A673 (cell line): ENCODE measurements around the gene PCDHB14. TPM values are rescaled to one million over a fixed set of nuclear protein-coding genes. Genes with fewer than 3 reads are reported as not detected.
"Not testable (repeated sequence)": the region's sequence is repeated elsewhere in the genome, so short reads cannot be mapped to it uniquely, and the experiment has no call there.

Experiments
- BruUV-seq: library from RNA; stranded (reverse); fragments of 400-500 nt; replicated peaks from 2 replicates; lab custom pipeline; 2021; lab: Mats Ljungman, UMichigan
- CTCF ChIA-PET: fragments of 300-600 bp; sonication (Branson Sonifier 250); formaldehyde crosslinking; loops from one replicate; lab custom pipeline; 2022; ENCODE audit warnings: antibody characterized with exemption; lab: Charles Lee
- POLR2A ChIA-PET: fragments of 300-600 bp; sonication (Branson Sonifier 250); formaldehyde crosslinking; loops from one replicate; lab custom pipeline; 2022; ENCODE audit warnings: antibody characterized with exemption; ENCODE audit not compliant: low non-redundant PET; lab: Charles Lee
- DNase-seq: peaks from one replicate; pipeline ENCODE4 v3.0.0-alpha.2; 2015; ENCODE audit warnings: low spot score
- H3K27ac ChIP-seq: fragments of 200-600 bp; sonication (generic); 2 replicates; pipeline ENCODE4 v1.5.1; 2016; ENCODE audit warnings: mixed run types, low read depth, mild to moderate bottlenecking, mixed read lengths, antibody characterized with exemption, low read length; ENCODE audit not compliant: poor library complexity, severe bottlenecking
- H3K27me3 ChIP-seq: fragments of 200-600 bp; sonication (generic); replicated peaks from 2 replicates; pipeline ENCODE4 v1.6.1; 2017; ENCODE audit warnings: mixed run types, low read depth, mild to moderate bottlenecking, mixed read lengths, antibody characterized with exemption, low read length; ENCODE audit not compliant: insufficient read depth, poor library complexity
- H3K36me3 ChIP-seq: fragments of 200-600 bp; sonication (generic); 2 replicates; pipeline ENCODE4 v1.6.1; 2016; ENCODE audit warnings: mixed run types, mild to moderate bottlenecking, mixed read lengths, antibody characterized with exemption, low read length; ENCODE audit not compliant: insufficient read depth, poor library complexity, severe bottlenecking
- H3K4me1 ChIP-seq: fragments of 200-600 bp; sonication (generic); 2 replicates; pipeline ENCODE4 v1.6.1; 2017; ENCODE audit warnings: mixed run types, mild to moderate bottlenecking, mixed read lengths, antibody characterized with exemption, low read length; ENCODE audit not compliant: insufficient read depth, poor library complexity, severe bottlenecking
- H3K4me3 ChIP-seq: fragments of 200-600 bp; sonication (generic); 2 replicates; pipeline ENCODE4 v1.5.1; 2016; ENCODE audit warnings: low read depth, mixed run types, mild to moderate bottlenecking, mixed read lengths, low read length; ENCODE audit not compliant: poor library complexity, severe bottlenecking
- H3K9me3 ChIP-seq: fragments of 200-600 bp; sonication (generic); 2 replicates; pipeline ENCODE4 v1.6.1; 2016; ENCODE audit warnings: mixed run types, low read depth, mild to moderate bottlenecking, mixed read lengths, antibody characterized with exemption, low read length; ENCODE audit not compliant: poor library complexity, severe bottlenecking
- EZH2 ChIP-seq: fragments of 200-600 bp; sonication (generic); IDR thresholded peaks from 2 replicates; pipeline ENCODE4 v1.6.1; 2017; ENCODE audit warnings: borderline replicate concordance, low read depth, mild to moderate bottlenecking, mixed read lengths, antibody characterized with exemption, low read length; ENCODE audit not compliant: poor library complexity, severe bottlenecking
- intact Hi-C: fragments of 100-400 bp; cut with micrococcal nuclease; formaldehyde crosslinking; loops from one replicate; pipeline ENCODE4 v1.10.0; 2022; ENCODE audit not compliant: unreplicated experiment
- total RNA-seq: library from RNA; stranded (reverse); gene quantifications from 2 replicates; pipeline ENCODE4 v1.2.3, GENCODE V29; 2021
- TF ChIP-seq, protein P1 (sequence below): fragments of 300-800, 200-600 bp; sonication (generic); conservative IDR thresholded peaks from 2 replicates; pipeline ENCODE4 v1.5.1; 2017; ENCODE audit warnings: low read depth, mild to moderate bottlenecking, antibody characterized with exemption, low read length, moderate library complexity, mixed read lengths

PCDHB14 gene
- total RNA-seq, 1 experiment from 2014 or later: 7.4 TPM

DNA sequence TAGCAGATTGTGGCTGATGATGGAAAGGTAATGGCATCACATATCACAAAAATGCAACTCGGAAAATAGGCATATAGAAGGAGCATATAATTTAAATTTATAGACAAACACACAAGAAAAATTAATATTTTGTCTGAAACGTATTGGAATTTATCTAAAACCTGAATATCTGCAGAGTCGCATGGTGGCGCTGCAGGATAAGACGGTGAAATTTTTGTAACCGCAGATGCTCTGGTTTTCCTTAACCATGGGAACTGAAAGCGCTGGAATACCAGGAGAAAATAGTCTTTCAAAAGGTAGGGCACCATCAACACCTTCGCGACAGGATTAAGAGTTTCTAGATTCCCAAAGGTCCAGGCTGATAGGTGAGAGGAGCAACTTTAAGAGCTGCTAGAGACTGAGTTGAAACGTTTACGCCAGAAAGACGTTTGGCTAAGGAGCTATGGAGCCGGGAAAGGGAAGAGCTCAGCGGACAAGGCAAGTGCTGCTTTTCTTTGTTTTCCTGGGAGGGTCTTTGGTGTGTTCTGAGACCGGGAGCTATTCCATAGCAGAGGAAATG lies 11.0 kb downstream of the PCDHB14 start:
- Histone ChIP-seq H3K4me1 (no peaks in the 10 kb centered on the region), H3K4me3 (no peak overlapping the region), H3K27me3 (no peaks in the 10 kb centered on the region), H3K27ac (no peak overlapping the region), H3K9me3 (peaks cover 49% of the 10 kb centered on the region), H3K36me3 (no peaks in the 10 kb centered on the region)
- intact Hi-C loops: no loop called here
- ChIA-PET CTCF (interaction anchor here (0.6 kb wide), 1 partner anchor 358 kb away, joined by 5 read pairs; no protein-coding TSS in a partner anchor), POLR2A (no interaction called here)
- BruUV-seq: no TSS peak
- no peak for DNase-seq
- TF ChIP-seq, protein P1, sequence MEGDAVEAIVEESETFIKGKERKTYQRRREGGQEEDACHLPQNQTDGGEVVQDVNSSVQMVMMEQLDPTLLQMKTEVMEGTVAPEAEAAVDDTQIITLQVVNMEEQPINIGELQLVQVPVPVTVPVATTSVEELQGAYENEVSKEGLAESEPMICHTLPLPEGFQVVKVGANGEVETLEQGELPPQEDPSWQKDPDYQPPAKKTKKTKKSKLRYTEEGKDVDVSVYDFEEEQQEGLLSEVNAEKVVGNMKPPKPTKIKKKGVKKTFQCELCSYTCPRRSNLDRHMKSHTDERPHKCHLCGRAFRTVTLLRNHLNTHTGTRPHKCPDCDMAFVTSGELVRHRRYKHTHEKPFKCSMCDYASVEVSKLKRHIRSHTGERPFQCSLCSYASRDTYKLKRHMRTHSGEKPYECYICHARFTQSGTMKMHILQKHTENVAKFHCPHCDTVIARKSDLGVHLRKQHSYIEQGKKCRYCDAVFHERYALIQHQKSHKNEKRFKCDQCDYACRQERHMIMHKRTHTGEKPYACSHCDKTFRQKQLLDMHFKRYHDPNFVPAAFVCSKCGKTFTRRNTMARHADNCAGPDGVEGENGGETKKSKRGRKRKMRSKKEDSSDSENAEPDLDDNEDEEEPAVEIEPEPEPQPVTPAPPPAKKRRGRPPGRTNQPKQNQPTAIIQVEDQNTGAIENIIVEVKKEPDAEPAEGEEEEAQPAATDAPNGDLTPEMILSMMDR: peak; percentile 46; the same call in 1 of the 2 replicates
- TF ChIP-seq EZH2: no peak

DNA sequence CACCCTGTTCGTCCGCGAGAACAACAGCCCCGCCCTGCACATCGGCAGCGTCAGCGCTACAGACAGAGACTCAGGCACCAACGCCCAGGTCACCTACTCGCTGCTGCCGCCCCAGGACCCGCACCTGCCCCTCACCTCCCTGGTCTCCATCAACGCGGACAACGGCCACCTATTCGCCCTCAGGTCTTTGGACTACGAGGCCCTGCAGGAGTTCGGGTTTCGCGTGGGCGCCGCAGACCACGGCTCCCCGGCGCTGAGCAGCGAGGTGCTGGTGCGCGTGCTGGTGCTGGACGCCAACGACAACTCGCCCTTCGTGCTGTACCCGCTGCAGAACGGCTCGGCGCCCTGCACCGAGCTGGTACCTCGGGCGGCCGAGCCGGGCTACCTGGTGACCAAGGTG lies 12.8 kb downstream of the PCDHB14 start:
- intact Hi-C loops, H3K36me3 ChIP-seq, DNase-seq, H3K4me1 ChIP-seq, CTCF ChIA-PET, BruUV-seq, H3K4me3 ChIP-seq, H3K27me3 ChIP-seq, POLR2A ChIA-PET, H3K27ac ChIP-seq: not testable (repeated sequence)
- peaks cover 39% of the 10 kb centered on the region for H3K9me3 ChIP-seq

DNA sequence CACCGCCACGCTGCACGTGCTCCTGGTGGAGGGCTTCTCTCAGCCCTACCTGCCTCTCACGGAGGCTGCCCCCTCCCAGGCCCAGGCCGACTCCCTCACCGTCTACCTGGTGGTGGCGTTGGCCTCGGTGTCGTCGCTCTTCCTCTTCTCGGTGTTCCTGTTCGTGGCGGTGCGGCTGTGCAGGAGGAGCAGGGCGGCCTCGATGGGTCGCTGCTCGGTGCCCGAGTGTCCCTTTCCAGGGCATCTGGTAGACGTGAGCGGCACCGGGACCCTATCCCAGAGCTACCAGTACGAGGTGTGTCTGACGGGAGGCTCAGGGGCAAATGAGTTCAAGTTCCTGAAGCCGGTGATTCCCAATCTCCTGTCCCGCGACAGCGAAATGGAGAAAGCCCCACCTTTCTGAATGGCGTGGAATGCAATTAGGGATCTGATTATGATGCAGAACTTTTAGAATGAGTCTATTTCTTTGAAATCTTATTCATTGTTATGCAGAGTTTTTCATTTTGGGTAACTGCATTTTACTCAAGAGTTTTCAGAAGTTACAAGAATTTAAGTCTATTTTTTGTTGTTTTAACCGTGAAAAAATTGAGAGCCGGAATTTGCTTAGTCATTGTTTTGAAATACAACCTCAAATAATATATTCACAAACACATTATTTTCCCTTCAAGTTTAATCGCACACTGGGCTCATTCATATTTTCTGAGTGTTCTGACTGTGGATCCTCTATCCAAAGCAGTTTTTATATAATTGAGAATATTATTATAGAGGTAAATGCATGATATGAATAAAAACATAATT lies 13.6 kb downstream of the PCDHB14 start:
- H3K4me3 ChIP-seq: no peak overlapping the region
- DNase-seq: no peak
- no TSS peak for BruUV-seq
- TF ChIP-seq EZH2: no peak
- TF ChIP-seq, protein P1: no peak
- ChIA-PET POLR2A (no interaction called here), CTCF (no interaction called here)
- no peak overlapping the region for H3K27ac ChIP-seq
- no peaks in the 10 kb centered on the region for H3K36me3 ChIP-seq
- H3K27me3 ChIP-seq: no peaks in the 10 kb centered on the region
- H3K9me3 ChIP-seq: peaks cover 34% of the 10 kb centered on the region
- intact Hi-C loops: no loop called here
- H3K4me1 ChIP-seq: no peaks in the 10 kb centered on the region
